ENCODE data around the gene MMEL1.

MMEL1 gene

DNA sequence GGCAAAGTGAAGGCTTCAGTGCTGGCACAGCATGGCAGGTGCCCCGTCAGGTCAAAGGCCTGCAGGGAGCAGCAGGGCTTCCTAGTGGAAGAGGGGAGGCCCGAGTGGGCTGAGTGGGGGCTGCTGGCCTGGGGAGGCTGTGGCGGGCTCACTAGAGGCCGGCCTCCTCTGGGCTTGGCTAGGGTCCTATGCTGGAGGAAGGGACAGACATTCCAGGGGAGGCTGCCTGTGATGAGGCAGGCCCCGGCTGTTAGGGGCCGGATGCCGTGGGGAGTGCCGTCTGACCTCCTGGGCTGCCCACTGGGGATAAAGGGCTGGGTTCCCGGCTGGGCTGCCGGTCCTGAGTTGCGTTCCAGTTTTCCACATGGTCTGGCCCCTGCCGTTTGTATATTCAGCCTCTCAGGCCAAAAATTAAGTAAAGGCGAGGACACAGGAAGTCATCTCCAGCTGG, 25.1 kb downstream of the MMEL1 start:
- Histone ChIP-seq H3K27ac (ENCODE audit: extremely low read depth, low read depth, low read length) (no peak overlapping the region), H3K9me3 (ENCODE audit: control insufficient read depth, insufficient read depth, low read depth, low read length) (no peaks in the 10 kb centered on the region), H3K36me3 (ENCODE audit: control insufficient read depth in 2 of 2, insufficient read depth in 1 of 2, low read length in 2 of 2) (no peaks in the 10 kb centered on the region), H3K4me3 (ENCODE audit: low read depth, low read length) (no peak overlapping the region), H3K4me1 (ENCODE audit: control insufficient read depth, insufficient read depth, low read length) (no peaks in the 10 kb centered on the region)
- TF ChIP-seq ZNF624 (tag by site-specific recombination; IDR thresholded peaks at IDR 0.05): no peak
- TF ChIP-seq ZNF677 (tag by site-specific recombination; IDR thresholded peaks at IDR 0.05): no peak
- no peak for TF ChIP-seq TSHZ1 (tag by site-specific recombination; IDR thresholded peaks at IDR 0.05; ENCODE audit: borderline replicate concordance)
- TF ChIP-seq ZIC2 (tag by site-specific recombination; IDR thresholded peaks at IDR 0.05): peak; percentile 92
- no peak for TF ChIP-seq ZBTB44 (tag by site-specific recombination; IDR thresholded peaks at IDR 0.05)
- POLR2A ChIA-PET: no interaction called here
- CTCF ChIA-PET: no interaction called here

DNA sequence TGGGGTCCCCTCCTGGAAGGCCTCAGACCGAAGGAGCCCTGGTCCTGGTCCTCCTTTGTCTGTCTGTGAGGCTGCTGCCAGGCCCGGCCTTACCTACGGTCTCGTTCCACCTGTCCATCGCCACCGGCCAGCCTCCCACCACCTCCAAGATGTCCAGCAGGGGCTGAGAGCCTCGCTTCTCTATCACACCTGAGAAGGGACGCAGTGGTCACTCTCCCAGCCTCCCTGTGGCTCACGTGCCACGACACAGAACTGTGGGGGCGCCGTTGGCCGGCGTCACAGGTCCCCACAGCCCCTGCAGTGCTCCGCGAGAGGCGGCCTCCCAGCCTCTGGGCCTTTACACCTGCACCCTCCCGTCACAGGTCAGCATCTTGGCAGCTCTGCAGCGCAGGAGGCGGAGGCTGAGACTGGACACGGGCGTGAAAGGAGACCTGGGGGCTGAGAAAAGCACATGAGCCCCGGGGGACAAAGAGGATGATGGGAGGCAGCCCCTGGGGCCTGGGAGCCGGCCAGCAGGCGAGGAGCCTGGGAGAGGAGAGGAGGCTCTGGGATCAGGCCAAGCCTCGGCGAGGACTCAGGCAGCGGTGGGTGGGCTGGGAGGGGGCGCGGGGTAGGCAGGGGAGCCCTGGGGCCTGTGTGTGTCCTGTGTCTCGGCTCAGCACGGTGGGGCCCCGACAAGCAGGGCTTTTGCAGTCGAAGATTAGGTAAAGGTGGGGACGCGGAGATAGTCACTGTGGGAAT, 25.8 kb downstream of the MMEL1 start:
- no peaks in the 10 kb centered on the region for H3K4me1 ChIP-seq (ENCODE audit: control insufficient read depth, insufficient read depth, low read length)
- H3K9me3 ChIP-seq (ENCODE audit: control insufficient read depth, insufficient read depth, low read depth, low read length): no peaks in the 10 kb centered on the region
- POLR2A ChIA-PET: no interaction called here
- no peak overlapping the region for H3K27ac ChIP-seq (ENCODE audit: extremely low read depth, low read depth, low read length)
- no peaks in the 10 kb centered on the region for H3K36me3 ChIP-seq (ENCODE audit: control insufficient read depth in 2 of 2, insufficient read depth in 1 of 2, low read length in 2 of 2)
- CTCF ChIA-PET: no interaction called here
- TF ChIP-seq MZF1 (tag by site-specific recombination; IDR thresholded peaks at IDR 0.05; ENCODE audit: borderline replicate concordance) (no peak), ZNF513 (tag by site-specific recombination; IDR thresholded peaks at IDR 0.05) (no peak), ZNF112 (tag by site-specific recombination; IDR thresholded peaks at IDR 0.05) (no peak), BCL6B (tag by site-specific recombination; IDR thresholded peaks at IDR 0.05) (no peak), ZNF24 (tag by site-specific recombination; IDR thresholded peaks at IDR 0.05) (no peak)
- H3K4me3 ChIP-seq (ENCODE audit: low read depth, low read length): no peak overlapping the region

DNA sequence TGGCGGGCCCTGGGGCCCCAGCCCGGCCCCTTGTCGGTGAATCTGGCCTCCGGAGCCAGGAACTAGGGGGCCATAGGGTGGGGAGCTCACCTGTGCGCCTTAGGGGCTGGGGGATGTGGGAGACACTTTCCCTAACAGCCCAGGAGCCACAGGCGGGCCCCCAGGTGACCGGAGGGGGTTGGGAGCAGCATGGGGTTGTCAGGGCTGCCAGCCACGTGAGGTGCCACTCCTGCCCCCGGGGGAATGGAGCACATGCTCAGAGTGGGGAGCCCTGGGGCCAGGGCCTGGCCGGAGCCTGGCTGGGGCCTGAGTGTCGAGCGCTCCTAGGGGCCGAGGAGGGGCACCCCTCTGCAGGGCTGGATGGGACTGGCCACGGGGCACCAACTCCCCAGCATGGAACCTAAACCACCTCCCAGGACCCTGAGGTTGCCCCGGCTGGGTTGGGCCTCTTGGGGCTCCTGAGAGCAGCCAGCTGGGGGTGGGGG, 26.4 kb downstream of the MMEL1 start:
- no peaks in the 10 kb centered on the region for H3K9me3 ChIP-seq (ENCODE audit: control insufficient read depth, insufficient read depth, low read depth, low read length)
- H3K27ac ChIP-seq (ENCODE audit: extremely low read depth, low read depth, low read length): no peak overlapping the region
- POLR2A ChIA-PET: no interaction called here
- H3K4me3 ChIP-seq (ENCODE audit: low read depth, low read length): no peak overlapping the region
- H3K4me1 ChIP-seq (ENCODE audit: control insufficient read depth, insufficient read depth, low read length): no peaks in the 10 kb centered on the region
- CTCF ChIA-PET: no interaction called here
- H3K36me3 ChIP-seq (ENCODE audit: control insufficient read depth in 2 of 2, insufficient read depth in 1 of 2, low read length in 2 of 2): no peaks in the 10 kb centered on the region
- TF ChIP-seq ZNF274 (IDR thresholded peaks at IDR 0.05; ENCODE audit: low read length) (no peak), ZNF274 (tag by site-specific recombination; IDR thresholded peaks at IDR 0.05; ENCODE audit: borderline replicate concordance) (no peak), ZEB2 (tag by site-specific recombination; IDR thresholded peaks at IDR 0.05) (no peak), ZNF280D (tag by site-specific recombination; IDR thresholded peaks at IDR 0.05) (no peak), ZNF391 (tag by site-specific recombination; IDR thresholded peaks at IDR 0.05; ENCODE audit: borderline replicate concordance, low read depth) (no peak), ZNF366 (tag by site-specific recombination; conservative IDR thresholded peaks at IDR 0.05) (no peak), PATZ1 (tag by site-specific recombination; IDR thresholded peaks at IDR 0.05) (no peak)
